ENCODE measurements around the gene SCARB1. TPM values are rescaled to one million over a fixed set of nuclear protein-coding genes. Genes with fewer than 3 reads are reported as not detected.

The SCARB1 gene
- total and polyA plus RNA-seq, 2 of the 13 experiments (the other 11 are each of a cell fraction or from before 2014, with no cell fraction given), result 63.4 to 160 TPM

DNA sequence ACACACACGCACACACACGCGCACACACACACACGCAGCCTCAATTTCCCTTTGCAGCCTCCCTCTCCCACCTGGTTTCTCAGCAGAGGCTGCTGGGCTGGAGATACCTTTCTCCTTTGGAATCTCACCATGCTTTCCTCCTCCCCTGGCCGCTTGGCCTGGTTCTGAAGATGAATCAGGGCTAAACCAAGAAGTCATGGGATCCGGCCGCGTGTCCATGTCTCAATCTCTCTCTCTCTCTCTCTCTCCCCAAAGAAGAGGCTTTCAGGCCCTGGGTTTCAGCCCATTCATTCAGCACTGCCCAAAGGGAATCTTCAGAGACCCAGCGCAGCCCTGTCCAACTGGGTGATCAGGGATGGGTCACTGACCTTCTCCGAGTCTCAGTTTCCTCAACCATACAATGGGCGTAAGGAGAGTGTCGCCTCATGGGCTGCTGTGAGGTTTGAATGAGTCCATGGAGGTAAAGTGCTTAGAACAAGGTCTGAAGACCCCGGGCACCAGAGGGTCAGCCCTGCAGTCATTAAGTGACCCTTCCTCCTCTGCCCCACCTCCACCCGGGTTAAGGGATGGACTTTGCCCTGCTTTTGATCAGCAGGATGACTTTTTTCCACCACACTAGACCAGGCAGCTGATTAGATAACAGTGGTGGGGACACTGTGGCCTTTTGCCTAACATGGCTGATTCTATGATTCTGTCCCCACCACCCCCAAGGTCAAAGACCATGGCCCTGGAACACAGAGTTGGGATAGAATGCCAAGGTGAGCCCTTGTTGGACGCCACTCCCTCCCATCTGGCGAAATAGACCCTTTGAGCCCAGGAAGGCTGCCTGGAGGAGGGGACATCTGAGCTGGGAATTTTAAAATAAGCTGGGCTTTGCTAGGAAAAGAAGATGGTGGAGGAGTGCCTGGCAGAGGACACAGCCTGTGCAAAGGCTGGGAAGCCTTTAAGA lies 42.1 kb downstream of the SCARB1 start (continued):
- TF ChIP-seq PAF1 (CRISPR knock-in tag; IDR thresholded peaks at IDR 0.05) (no peak), THAP11 (CRISPR knock-in tag; IDR thresholded peaks at IDR 0.05) (peak; percentile 63), PRDM4 (CRISPR knock-in tag; IDR thresholded peaks at IDR 0.05; ENCODE audit: borderline replicate concordance) (no peak), ZMAT3 (CRISPR knock-in tag; conservative IDR thresholded peaks at IDR 0.05) (peak; percentile 83; the same call in 1 of the 2 replicates), ZNF34 (CRISPR knock-in tag; IDR thresholded peaks at IDR 0.05; ENCODE audit: borderline replicate concordance) (no peak), ZNF562 (CRISPR knock-in tag; IDR thresholded peaks at IDR 0.05; ENCODE audit: borderline replicate concordance) (no peak), FOXA3 (CRISPR knock-in tag; IDR thresholded peaks at IDR 0.05) (peak; percentile 78), ZNF282 (IDR thresholded peaks at IDR 0.05; ENCODE audit: partially characterized antibody) (no peak), MBNL3 (CRISPR knock-in tag; conservative IDR thresholded peaks at IDR 0.05) (no peak), ZNF138 (CRISPR knock-in tag; IDR thresholded peaks at IDR 0.05; ENCODE audit: low read depth) (no peak), MTA1 (CRISPR knock-in tag; IDR thresholded peaks at IDR 0.05; ENCODE audit: borderline replicate concordance) (peak; percentile 98), GRHL1 (CRISPR knock-in tag; conservative IDR thresholded peaks at IDR 0.05) (no peak), SMARCE1 (IDR thresholded peaks at IDR 0.05; ENCODE audit: borderline replicate concordance) (no peak), ZIK1 (CRISPR knock-in tag; IDR thresholded peaks at IDR 0.05; ENCODE audit: borderline replicate concordance, low read depth) (no peak), ARNT (IDR thresholded peaks at IDR 0.05) (no peak), ZMYM3 (CRISPR knock-in tag; IDR thresholded peaks at IDR 0.05) (peak; percentile 97), ZNF552 (CRISPR knock-in tag; IDR thresholded peaks at IDR 0.05; ENCODE audit: borderline replicate concordance) (no peak), FOXC1 (CRISPR knock-in tag; IDR thresholded peaks at IDR 0.05; ENCODE audit: borderline replicate concordance) (no peak; the same call in 1 of the 2 replicates)
- TF ChIP-seq, protein P1, sequence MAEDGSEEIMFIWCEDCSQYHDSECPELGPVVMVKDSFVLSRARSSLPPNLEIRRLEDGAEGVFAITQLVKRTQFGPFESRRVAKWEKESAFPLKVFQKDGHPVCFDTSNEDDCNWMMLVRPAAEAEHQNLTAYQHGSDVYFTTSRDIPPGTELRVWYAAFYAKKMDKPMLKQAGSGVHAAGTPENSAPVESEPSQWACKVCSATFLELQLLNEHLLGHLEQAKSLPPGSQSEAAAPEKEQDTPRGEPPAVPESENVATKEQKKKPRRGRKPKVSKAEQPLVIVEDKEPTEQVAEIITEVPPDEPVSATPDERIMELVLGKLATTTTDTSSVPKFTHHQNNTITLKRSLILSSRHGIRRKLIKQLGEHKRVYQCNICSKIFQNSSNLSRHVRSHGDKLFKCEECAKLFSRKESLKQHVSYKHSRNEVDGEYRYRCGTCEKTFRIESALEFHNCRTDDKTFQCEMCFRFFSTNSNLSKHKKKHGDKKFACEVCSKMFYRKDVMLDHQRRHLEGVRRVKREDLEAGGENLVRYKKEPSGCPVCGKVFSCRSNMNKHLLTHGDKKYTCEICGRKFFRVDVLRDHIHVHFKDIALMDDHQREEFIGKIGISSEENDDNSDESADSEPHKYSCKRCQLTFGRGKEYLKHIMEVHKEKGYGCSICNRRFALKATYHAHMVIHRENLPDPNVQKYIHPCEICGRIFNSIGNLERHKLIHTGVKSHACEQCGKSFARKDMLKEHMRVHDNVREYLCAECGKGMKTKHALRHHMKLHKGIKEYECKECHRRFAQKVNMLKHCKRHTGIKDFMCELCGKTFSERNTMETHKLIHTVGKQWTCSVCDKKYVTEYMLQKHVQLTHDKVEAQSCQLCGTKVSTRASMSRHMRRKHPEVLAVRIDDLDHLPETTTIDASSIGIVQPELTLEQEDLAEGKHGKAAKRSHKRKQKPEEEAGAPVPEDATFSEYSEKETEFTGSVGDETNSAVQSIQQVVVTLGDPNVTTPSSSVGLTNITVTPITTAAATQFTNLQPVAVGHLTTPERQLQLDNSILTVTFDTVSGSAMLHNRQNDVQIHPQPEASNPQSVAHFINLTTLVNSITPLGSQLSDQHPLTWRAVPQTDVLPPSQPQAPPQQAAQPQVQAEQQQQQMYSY (CRISPR knock-in tag; IDR thresholded peaks at IDR 0.05), result no peak
- TF ChIP-seq, protein P2, sequence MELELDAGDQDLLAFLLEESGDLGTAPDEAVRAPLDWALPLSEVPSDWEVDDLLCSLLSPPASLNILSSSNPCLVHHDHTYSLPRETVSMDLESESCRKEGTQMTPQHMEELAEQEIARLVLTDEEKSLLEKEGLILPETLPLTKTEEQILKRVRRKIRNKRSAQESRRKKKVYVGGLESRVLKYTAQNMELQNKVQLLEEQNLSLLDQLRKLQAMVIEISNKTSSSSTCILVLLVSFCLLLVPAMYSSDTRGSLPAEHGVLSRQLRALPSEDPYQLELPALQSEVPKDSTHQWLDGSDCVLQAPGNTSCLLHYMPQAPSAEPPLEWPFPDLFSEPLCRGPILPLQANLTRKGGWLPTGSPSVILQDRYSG (CRISPR knock-in tag; IDR thresholded peaks at IDR 0.05), result no peak
